Mucosa of stomach (tissue), 1 donor: Measurements from ENCODE around the gene ACBD6.

Source experiments
- H3K27me3 ChIP-seq: one replicate; pipeline ENCODE4 v1.7.0; 2013; ENCODE audit warnings: mild to moderate bottlenecking, low read length; ENCODE audit not compliant: control insufficient read depth, insufficient read depth
- H3K36me3 ChIP-seq: one replicate; pipeline ENCODE4 v1.7.0; 2013; ENCODE audit warnings: low read length; ENCODE audit not compliant: control insufficient read depth, insufficient read depth
- H3K4me1 ChIP-seq: one replicate; pipeline ENCODE4 v1.7.0; 2013; ENCODE audit warnings: mild to moderate bottlenecking, low read length; ENCODE audit not compliant: control insufficient read depth, insufficient read depth
- H3K4me3 ChIP-seq: one replicate; pipeline ENCODE4 v1.7.0; 2013; ENCODE audit warnings: low read length
- H3K9ac ChIP-seq: one replicate; pipeline ENCODE4 v1.7.0; 2013; ENCODE audit warnings: mild to moderate bottlenecking, low read length, moderate library complexity
- H3K9me3 ChIP-seq: one replicate; pipeline ENCODE4 v1.7.0; 2013; ENCODE audit warnings: mild to moderate bottlenecking, low read length, moderate library complexity; ENCODE audit not compliant: control insufficient read depth
- donor health status: Pancreatic carcinoma.

Gene ACBD6

GRCh38 chr1:180392020-180392419, 110.4 kb downstream of the ACBD6 start:
- no peaks in the 10 kb centered on the region for H3K4me1 ChIP-seq
- H3K27me3 ChIP-seq: no peaks in the 10 kb centered on the region
- no peaks in the 10 kb centered on the region for H3K36me3 ChIP-seq
- H3K9me3 ChIP-seq: no peaks in the 10 kb centered on the region
- no peak overlapping the region for H3K9ac ChIP-seq
- H3K4me3 ChIP-seq: no peak overlapping the region

- H3K9me3 ChIP-seq: no peaks in the 10 kb centered on the region
- H3K27me3 ChIP-seq: no peaks in the 10 kb centered on the region
- no peak overlapping the region for H3K9ac ChIP-seq
- H3K4me1 ChIP-seq: no peaks in the 10 kb centered on the region
- no peak overlapping the region for H3K4me3 ChIP-seq
- no peaks in the 10 kb centered on the region for H3K36me3 ChIP-seq
Observed at GRCh38 chr1:180387413-180387812, 115.0 kb downstream of the ACBD6 start.

GRCh38 chr1:180386745-180387367, 115.5 kb downstream of the ACBD6 start:
- Histone ChIP-seq H3K36me3 (no peaks in the 10 kb centered on the region), H3K9ac (no peak overlapping the region), H3K4me3 (no peak overlapping the region), H3K4me1 (no peaks in the 10 kb centered on the region), H3K9me3 (no peaks in the 10 kb centered on the region), H3K27me3 (no peaks in the 10 kb centered on the region)

- H3K4me3 ChIP-seq: no peak overlapping the region
- H3K9ac ChIP-seq: no peak overlapping the region
- no peaks in the 10 kb centered on the region for H3K36me3 ChIP-seq
- no peaks in the 10 kb centered on the region for H3K4me1 ChIP-seq
- no peaks in the 10 kb centered on the region for H3K9me3 ChIP-seq
- no peaks in the 10 kb centered on the region for H3K27me3 ChIP-seq
Observed at GRCh38 chr1:180385144-180385543, 117.2 kb downstream of the ACBD6 start.

GRCh38 chr1:180384286-180385005, 117.9 kb downstream of the ACBD6 start:
- H3K9me3 ChIP-seq: no peaks in the 10 kb centered on the region
- no peak overlapping the region for H3K4me3 ChIP-seq
- H3K36me3 ChIP-seq: no peaks in the 10 kb centered on the region
- no peaks in the 10 kb centered on the region for H3K4me1 ChIP-seq
- no peak overlapping the region for H3K9ac ChIP-seq
- H3K27me3 ChIP-seq: no peaks in the 10 kb centered on the region

- Histone ChIP-seq H3K27me3 (no peaks in the 10 kb centered on the region), H3K36me3 (no peaks in the 10 kb centered on the region), H3K4me1 (no peaks in the 10 kb centered on the region), H3K9me3 (no peaks in the 10 kb centered on the region), H3K9ac (no peak overlapping the region), H3K4me3 (no peak overlapping the region)
Observed at GRCh38 chr1:180382326-180383115, 119.9 kb downstream of the ACBD6 start.

GRCh38 chr1:180381184-180381580, 121.2 kb downstream of the ACBD6 start:
- Histone ChIP-seq H3K4me1 (no peaks in the 10 kb centered on the region), H3K27me3 (no peaks in the 10 kb centered on the region), H3K4me3 (no peak overlapping the region), H3K36me3 (no peaks in the 10 kb centered on the region), H3K9ac (no peak overlapping the region), H3K9me3 (no peaks in the 10 kb centered on the region)

GRCh38 chr1:180380259-180381183, 121.9 kb downstream of the ACBD6 start:
- Histone ChIP-seq H3K27me3 (no peaks in the 10 kb centered on the region), H3K36me3 (no peaks in the 10 kb centered on the region), H3K4me3 (no peak overlapping the region), H3K9ac (no peak overlapping the region), H3K9me3 (no peaks in the 10 kb centered on the region), H3K4me1 (no peaks in the 10 kb centered on the region)

GRCh38 chr1:180376800-180377199, 125.6 kb downstream of the ACBD6 start:
- Histone ChIP-seq H3K9me3 (no peaks in the 10 kb centered on the region), H3K9ac (no peak overlapping the region), H3K36me3 (no peaks in the 10 kb centered on the region)

GRCh38 chr1:180376253-180376652, 126.1 kb downstream of the ACBD6 start:
- Histone ChIP-seq H3K27me3 (no peaks in the 10 kb centered on the region), H3K9me3 (no peaks in the 10 kb centered on the region), H3K9ac (no peak overlapping the region), H3K36me3 (no peaks in the 10 kb centered on the region), H3K4me1 (no peaks in the 10 kb centered on the region), H3K4me3 (no peak overlapping the region)

More at GRCh38 chr1:180376800-180377199, 125.6 kb downstream of the ACBD6 start:
- Histone ChIP-seq H3K27me3 (no peaks in the 10 kb centered on the region), H3K4me3 (no peak overlapping the region), H3K4me1 (no peaks in the 10 kb centered on the region)

GRCh38 chr1:180372728-180373127, 129.6 kb downstream of the ACBD6 start:
- Histone ChIP-seq H3K9ac (no peak overlapping the region), H3K4me1 (no peaks in the 10 kb centered on the region), H3K4me3 (no peak overlapping the region)

More at GRCh38 chr1:180372728-180373127, 129.6 kb downstream of the ACBD6 start:
- H3K36me3 ChIP-seq: no peaks in the 10 kb centered on the region
- H3K27me3 ChIP-seq: no peaks in the 10 kb centered on the region
- H3K9me3 ChIP-seq: no peaks in the 10 kb centered on the region
